NCI-H1694 treated with DMSO at 0.1 percent for 48 hours (cell line): ENCODE measurements around the gene TCEA2.
"Not testable (repeated sequence)": the region's sequence is repeated elsewhere in the genome, so short reads cannot be mapped to it uniquely, and the experiment has no call there.

Experiments
- DNase-seq: peaks from one replicate; lab custom pipeline; 2025; lab: John Stamatoyannopoulos, UW

TCEA2 gene

DNA sequence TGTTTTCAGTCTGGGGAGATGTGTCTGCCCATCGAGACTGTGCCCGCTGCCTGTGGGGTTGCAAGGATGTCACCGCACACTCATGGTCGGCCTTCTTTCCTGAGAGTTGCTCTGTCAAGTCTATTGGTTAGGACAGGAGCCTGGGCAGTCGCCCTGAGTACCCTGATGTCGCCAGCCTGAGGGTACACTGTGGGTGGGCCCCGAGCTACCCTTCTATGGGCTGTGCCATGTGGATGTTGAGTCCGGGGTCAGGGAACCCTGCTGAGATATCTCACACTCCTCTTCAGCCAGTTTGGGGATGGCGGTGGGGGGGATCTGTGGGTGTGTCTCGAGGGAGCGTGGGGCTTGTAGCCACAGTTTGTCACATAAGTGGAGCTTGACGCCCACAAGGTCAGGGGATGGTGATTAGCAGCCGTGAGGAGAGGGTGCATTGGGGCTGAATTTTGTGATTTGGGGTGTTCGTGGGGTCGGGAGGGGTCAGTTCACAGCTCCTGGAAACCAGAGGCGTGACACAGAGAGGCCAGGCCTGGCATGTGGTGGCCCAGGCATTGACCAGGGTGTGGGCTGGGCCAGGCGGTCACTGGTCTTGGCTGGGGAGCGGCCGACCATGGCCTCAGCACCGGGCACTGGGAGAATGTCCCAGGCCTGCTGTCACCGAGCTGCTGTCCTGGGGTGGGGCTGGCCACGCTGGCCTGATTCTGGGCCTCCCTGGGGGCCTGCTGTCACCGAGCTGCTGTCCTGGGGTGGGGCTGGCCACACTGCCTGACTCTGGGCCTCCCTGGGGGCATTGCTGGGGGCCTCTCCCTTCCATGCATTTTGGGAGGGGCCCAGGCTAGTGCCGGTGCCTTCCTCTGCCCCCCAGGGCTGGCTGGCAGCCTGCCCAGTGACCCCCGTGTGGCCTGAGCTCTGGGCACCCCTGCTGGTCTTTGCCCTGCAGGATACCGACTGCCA lies 46.0 kb downstream of the TCEA2 start:
- DNase-seq: no peak

DNA sequence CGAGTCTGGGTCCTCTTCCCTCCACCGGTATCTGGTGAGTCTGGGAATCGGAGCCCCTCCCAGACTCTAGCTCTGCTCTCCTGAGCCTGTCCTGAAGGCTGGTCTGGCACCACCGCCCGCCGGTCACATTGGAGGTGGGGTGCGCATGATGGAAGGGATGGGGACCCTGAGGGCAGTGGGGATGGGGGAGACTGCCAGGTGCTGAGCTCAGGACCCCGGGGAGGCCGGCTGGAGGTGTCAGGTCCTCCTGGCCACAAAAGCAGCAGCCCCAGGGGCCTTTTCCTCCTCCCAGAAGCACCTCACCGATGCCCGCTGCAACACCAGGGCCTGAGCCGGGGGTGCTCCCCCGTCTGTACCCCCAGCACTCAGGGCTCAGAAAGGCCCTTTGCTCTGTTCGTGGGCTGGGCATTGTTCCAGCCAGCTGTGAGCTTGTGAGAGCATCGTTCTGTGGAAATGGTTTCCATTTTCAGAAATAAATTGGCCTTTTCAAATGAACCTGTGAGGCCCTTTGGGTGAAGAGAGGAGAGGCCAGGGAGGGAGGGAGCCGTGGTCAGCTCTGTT lies 46.9 kb downstream of the TCEA2 start:
- no peak for DNase-seq

DNA sequence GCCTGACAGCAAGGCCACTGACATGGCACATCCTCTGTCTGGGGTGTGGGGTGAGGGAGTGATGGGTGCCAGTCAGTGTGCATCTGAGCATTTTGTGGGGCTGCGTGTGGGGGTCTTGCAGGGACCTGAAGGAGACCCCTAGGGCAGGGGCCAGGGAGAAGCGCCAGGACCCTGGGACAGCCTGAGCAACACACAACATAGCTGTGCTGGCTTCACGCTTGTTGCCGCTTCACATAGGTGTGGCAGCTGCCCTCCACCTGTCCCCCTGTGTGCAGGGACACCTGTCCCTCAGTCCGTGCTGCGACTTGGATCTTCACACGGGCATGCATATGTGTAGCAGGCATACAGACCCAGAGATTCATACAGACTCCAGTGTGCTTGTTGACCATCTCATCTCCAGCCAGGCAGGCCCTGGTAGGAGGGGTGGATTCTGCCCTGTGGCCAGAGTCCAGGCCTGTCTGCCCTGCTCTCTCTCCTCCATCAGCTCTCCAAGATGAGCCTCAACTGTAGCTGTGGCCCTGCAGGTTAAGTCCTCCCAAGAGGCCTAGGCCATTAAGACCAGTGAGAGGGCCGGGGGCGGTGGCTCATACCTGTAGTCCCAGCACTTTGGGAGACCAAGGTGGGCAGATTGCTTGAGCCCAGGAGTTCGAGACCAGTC lies 47.5 kb downstream of the TCEA2 start:
- no peak for DNase-seq

DNA sequence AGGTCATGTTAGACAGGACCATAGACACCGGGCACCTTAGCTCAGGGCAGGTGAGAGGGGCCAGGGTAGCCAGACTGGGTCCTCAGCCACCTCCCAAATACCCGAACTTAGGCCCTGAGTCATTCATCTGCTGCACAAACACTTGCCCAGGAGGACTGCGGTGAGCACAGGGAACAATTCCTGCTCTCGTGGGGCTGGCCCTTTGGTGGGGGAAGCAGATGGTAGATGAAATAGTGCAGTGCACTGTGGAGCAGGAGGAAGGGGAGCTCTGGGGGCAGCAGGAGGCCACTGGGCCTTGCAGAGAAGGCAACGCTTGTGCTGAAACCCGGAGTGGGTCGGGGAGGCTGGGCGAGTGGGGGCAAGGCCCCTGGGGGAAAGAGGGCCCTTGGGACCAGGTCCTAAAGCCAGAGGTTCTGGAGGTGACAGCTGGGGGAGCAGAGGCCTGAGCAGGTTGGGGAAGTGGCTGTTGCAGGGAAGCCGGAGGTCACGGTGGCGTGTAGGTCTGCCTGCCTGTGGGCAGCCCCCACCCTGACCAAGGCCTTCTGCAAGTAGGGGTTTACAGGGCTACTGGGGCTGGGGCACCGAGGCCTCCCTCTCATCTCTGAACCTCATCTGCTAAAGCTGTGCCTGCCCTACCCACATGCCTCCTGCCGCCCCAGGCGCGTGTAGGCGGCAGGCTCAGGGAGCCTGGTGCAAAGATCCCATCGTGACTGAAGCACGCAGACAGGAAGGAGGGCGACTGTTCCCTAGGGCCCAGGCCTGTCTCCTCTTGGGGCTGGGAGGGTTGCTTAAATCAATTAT lies 49.0 kb downstream of the TCEA2 start:
- DNase-seq: no peak

DNA sequence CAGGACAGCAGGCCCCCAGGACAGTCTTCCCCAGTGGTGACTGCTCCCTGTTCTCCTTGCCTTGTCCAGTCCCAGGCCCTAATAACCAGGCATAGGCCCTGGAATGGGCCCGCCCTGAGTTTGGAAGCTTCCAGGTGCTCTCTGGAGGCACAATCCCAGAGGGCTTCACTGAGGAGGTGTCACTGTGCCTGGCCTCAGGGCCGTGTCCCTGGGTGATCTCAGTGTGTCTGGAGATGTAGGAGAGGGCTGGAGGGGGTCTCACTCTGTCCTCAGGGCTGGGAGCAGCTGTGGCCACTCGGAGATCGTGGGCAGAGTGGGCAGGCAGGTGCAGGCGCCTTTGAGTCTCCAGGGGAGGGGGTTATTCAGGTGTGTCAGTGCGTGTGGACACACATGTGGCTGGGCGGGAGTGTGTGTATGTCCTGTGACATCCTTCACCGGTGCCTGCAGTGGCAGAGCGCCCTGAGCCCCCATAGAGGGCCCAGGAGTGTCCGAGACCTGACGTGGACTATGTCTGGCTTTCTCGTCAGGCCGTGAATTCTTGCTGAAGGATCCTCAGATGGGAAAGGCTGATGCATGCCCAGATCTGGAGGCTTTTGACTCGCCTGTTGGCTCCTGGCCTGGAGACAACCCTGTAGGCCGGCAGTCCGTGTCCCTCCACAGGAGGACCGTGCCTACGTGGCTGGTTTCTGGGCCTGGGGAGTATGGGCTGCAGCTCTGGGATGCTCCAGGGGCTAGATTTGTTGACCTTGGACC lies 49.9 kb downstream of the TCEA2 start:
- no peak for DNase-seq

DNA sequence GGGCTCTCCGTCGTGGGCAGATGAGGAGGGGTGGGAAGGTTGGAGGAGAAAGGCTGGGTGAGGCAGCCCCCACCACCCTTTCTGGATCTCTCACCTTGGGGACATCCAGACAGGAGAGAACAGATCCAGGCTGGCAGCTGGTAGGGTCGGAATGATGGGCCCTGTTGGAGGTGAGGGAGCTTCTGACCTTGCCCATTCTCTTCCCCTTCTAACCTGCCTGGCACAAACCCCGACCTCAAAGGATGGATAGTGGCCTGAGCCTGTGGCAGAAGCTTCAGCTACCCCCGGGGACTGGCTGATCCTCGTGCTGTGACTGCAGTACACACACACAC lies 50.4 kb downstream of the TCEA2 start:
- no peak for DNase-seq

DNA sequence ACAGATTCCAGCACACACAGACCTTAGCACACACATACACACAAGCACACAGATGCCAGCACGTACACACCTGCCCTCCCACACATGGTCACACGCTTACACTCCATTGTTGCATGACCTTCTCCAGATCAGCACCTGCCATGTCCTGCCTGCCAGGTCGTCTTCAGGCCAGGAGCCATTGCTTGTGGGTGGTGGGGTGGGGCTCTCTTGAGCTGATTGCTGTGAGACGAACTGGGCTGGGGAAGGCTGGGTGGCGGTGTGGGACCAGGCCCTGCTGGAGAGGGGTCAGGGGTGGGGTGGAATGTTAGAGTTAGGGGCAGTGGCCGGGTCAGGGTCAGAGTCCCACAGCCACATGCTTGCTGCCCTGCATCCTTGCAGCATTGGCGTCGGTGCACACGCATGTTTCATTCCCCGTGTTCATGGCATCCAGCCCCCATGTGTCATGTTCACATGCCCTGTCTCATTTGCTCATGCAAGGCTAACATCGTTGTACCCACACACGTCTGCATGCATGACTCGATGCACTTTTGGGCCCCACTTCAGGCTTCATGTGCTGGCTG lies 50.9 kb downstream of the TCEA2 start:
- DNase-seq: no peak

DNA sequence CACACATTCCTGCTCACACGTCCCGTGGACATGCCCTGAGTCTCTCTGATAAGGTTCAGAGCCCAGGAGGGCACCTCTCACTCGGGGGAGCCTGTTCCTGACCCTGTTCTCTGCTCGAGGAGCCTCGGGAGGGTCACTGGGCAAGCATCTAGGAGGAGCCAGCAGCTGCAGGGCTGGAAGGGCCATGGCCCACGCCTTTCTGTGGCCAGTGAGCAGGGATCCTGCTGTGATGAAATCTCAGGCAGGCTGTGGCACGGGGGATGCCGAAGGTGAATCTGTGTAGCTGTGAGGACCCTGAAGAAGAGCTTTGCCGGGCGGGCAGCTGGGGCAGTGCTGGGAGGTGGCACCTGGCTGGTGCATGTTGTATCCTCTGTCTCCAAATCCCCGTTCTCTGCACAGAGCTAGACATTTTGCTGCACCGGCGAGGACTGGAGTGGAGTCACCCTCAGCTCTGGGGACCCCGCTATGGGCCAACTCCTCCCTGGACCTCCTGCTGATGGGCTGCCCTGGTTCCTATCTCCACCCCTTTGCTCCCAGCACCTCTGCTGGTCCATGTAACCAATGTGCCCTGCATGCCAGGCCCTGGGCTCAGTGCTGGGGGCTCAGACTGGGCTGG lies 51.5 kb downstream of the TCEA2 start:
- DNase-seq: no peak

DNA sequence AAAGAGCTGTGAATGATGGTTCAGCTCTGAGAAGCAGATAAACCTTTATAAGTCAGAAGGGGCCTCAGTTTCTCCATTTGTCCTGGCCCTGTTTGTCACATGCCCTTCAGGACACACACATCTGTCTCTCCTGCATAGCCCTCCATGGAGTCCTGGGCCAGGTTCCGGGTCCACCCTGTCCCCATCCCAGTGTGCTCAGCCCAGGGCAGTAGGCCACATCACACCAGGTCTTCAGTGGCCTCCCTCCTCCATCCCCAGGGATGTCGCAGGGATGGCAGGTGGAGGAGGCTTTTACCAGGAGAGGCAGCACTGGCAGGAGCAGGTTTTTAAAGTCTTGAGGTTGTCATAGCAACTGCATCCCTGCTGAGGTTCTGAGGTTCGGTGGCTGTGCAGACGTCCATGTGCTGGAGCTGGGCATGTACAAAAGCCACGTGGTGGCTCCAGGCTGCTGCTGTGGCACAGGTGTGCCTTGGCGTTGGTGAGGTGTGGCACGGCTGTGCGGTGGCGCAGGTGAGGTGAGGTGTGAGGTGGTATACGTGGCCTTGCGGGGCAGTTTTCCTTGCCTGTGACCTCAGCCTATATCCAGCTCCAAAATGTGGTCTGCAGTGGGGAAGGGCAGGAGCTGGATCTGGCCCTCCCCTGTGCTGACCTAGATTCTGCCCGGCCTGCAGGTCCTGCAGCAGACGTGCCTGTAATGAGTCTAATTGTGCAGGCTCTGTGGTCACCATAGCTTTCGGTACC lies 52.3 kb downstream of the TCEA2 start:
- DNase-seq: no peak

DNA sequence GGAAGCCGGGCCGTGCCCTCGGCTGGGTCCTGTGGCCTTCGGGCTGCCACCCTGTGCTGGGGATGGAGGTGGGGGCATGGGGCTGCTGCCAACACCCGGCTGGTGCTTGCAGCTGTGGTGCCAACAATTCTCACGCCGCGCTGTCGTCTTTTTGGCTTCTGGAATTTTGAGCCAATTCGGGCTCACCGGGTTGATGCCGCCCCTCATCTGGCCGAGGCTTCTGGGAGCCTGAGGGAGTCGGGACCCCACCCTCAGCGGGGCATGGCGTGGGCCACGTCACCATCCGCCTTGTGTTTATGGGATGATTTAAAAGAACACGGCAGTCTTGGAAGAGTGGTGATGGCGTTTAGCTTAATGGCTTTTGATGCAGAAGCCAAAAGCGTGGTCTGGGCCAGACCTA lies 53.0 kb downstream of the TCEA2 start:
- no peak for DNase-seq

DNA sequence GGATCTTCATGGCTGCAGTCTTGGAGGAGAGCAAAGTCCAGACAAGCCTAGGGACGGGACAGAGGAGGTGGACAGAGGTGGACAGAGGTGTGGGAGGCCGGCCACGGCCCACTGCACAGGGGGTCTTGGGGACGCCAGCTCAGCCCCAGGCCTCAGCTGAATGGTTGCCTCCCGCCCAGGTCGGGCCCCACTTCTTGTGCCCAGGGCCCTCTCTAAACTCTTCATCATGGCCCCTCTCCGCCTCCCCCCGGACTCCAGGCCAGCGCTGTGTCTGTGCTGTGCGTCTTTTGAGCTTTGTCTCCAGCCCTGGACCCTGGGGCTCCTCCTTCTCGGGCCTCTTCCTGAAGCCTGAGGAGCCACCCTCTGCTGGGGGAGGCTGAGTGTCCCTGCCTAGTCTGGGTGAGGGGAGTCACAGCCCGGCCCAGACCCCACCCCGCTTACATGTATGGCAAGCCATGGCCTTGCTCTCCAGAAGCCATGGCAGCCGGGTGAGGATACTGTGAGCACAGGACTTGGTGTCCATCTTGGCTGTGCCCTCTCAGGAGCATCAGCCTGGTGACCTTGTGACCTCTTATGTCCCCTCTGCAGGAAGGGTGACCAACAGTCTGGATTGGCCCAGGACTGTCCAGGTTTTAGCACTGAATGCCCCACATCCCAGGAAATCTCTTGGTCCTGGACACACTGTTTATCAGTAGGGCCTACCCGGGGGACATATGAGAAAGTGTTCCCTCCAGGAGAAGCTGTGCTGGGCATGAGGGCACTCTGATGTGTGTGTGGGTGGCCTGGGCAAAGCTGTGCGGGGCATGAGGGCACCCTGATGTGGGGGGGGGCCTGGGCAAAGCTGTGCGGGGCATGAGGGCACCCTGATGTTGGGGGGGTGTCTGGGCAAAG lies 53.8 kb downstream of the TCEA2 start:
- DNase-seq: no peak

DNA sequence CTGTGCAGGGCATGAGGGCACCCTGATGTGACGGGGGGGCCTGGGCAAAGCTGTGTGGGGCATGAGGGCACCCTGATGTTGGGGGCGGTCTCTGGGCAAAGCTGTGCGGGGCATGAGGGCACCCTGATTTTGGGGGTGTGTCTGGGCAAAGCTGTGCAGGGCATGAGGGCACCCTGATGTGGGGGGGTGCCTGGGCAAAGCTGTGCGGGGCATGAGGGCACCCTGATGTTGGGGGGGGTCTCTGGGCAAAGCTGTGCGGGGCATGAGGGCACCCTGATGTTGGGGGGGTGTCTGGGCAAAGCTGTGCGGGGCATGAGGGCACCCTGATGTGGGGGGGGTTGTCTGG lies 54.4 kb downstream of the TCEA2 start:
- DNase-seq: not testable (repeated sequence)

DNA sequence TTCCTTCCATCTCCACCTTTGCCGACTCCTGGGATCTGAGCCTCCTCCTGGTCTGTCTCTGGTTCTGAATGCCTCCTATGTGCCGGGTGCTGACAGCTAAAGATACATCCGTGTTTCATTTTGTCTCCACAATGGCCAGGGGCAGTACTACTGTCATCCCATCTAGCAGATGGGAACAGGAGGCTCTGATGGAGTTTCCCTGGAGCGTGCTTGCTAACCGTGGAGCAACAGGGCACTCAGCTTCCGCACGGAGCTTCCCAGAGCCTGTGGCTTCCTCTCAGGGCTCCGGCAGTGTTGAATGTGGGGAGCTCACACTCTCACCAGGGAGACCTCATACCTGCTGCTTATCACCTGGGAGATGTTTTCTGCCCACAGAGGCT lies 56.3 kb downstream of the TCEA2 start:
- DNase-seq: no peak

DNA sequence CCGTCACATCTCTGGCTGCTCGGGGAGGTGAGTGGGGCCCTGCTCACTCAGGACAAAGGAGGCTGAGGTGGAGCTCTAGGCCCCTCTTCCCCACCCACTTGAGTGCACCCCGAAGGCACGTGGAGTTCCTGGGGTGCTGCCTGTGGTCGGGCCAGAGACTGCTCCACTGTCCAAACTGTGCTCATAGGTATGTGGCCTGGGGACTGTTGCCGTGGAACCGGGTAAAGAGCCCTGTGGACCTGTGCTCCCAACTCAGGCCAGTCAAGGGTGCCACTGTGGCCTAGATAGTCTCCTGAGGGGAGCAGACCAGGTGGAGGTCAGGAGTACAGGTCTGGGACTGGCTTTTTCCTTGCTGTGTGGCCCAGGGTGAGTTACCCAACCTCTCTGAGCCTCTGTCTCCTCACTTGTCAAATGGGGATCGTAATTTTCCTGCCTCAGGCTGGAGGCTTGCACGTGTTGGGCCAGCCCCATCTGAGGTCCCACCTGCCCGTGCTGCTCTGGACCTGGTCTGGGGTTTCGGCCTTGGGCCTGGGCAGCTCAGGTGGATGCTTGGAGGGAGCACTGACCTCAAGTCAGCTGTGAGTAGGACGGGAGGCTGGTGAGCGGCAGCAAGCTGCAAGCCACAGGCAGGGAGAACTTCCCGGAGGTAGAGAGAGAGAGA lies 56.8 kb downstream of the TCEA2 start:
- DNase-seq: no peak

DNA sequence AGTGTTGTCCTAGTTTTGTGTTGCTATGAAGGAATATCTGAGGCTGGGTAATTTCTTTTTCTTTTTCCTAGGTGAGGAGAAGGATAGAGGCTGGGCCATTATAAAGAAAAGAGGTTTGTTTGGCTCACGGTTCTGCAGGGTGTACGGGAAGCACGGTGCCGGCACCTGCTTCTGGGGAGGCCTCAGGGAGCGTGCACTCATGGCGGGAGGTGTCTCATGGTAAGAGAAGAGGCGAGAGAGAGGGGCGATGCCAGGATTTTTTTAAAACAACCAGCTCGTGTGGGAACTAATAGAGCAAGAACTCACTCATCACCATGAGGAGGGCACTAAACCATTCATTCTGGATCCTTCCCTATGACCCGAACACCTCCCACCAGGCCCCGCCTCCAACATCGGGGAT lies 58.6 kb downstream of the TCEA2 start:
- DNase-seq: no peak
